Measurements from ENCODE around the gene SLC19A1.

SLC19A1 gene

GRCh38 chr21:45449658-45450422 is 92.4 kb downstream of the SLC19A1 start:
- DNase-seq = no peak

- no peak for DNase-seq
Measured at GRCh38 chr21:45448810-45449657, 93.2 kb downstream of the SLC19A1 start.

- DNase-seq = no peak
Measured at GRCh38 chr21:45448283-45448809, 93.9 kb downstream of the SLC19A1 start.
